H1 (cell line): ENCODE results near the gene ATP6V0A1. TPM values are rescaled to one million over a fixed set of nuclear protein-coding genes. Genes with fewer than 3 reads are reported as not detected.
A peak's percentile ranks its signal among the peaks of the same experiment; 100 is the strongest.

Experiments used
- ASH2L ChIP-seq: fragments of 200-600, 300-600 bp; sonication (generic); IDR thresholded peaks from one replicate; pipeline ENCODE4 v1.7.1; 2017; ENCODE audit warnings: low read length
- CHD1 ChIP-seq: IDR thresholded peaks from 2 replicates; pipeline ENCODE4 v1.6.1; 2012; ENCODE audit warnings: low read depth, low read length, improper control_type of control experiment
- MAFK ChIP-seq: IDR thresholded peaks from 2 replicates; pipeline ENCODE4 v1.6.1; 2012; ENCODE audit warnings: low read depth, mild to moderate bottlenecking, improper control_type of control experiment, low read length
- NANOG ChIP-seq: IDR thresholded peaks from 2 replicates; pipeline ENCODE4 v1.6.1; 2011; ENCODE audit warnings: low read length, low read depth, mild to moderate bottlenecking, inconsistent platforms; ENCODE audit not compliant: insufficient read depth, poor library complexity, severe bottlenecking
- NRF1 ChIP-seq: IDR thresholded peaks from 2 replicates; pipeline ENCODE4 v1.6.1; 2011; ENCODE audit warnings: mild to moderate bottlenecking, low read depth, low read length, improper control_type of control experiment
- PHF8 ChIP-seq: fragments of 200-600 bp; sonication (generic); conservative IDR thresholded peaks from 2 replicates; pipeline ENCODE4 v1.7.1; 2012; ENCODE audit warnings: low read depth, mild to moderate bottlenecking, inconsistent platforms, low read length, moderate library complexity
- POLR2AphosphoS5 ChIP-seq: IDR thresholded peaks from 2 replicates; pipeline ENCODE4 v1.6.1; 2011; ENCODE audit warnings: low read depth, low read length
- RAD21 ChIP-seq, 2 experiments: IDR thresholded peaks in 1 of 2; conservative IDR thresholded peaks in 1 of 2; 2 replicates each; pipeline ENCODE4 v1.6.1; 2011; ENCODE audit warnings: low read depth in 2 of 2, low read length in 2 of 2, improper control_type of control experiment in 1 of 2, inconsistent platforms in 1 of 2, mild to moderate bottlenecking in 1 of 2, moderate library complexity in 1 of 2
- RBBP5 ChIP-seq: IDR thresholded peaks from 2 replicates; pipeline ENCODE4 v1.7.1; 2012; ENCODE audit warnings: low read depth, mild to moderate bottlenecking, inconsistent platforms, low read length, moderate library complexity, borderline replicate concordance
- SIN3A ChIP-seq, 2 experiments: IDR thresholded peaks in 1 of 2; conservative IDR thresholded peaks in 1 of 2; 2 replicates each; pipeline ENCODE4 v1.6.1; 2011 to 2012; ENCODE audit warnings: low read length in 2 of 2, improper control_type of control experiment in 1 of 2, low read depth in 1 of 2, mild to moderate bottlenecking in 1 of 2
- SUZ12 ChIP-seq: fragments of 200-600 bp; sonication (generic); IDR thresholded peaks from 2 replicates; pipeline ENCODE4 v1.6.1; 2012; ENCODE audit warnings: mild to moderate bottlenecking, inconsistent platforms, low read length, moderate library complexity, mixed read lengths
- TAF1 ChIP-seq: IDR thresholded peaks from 2 replicates; pipeline ENCODE4 v1.6.1; 2011; ENCODE audit warnings: mild to moderate bottlenecking, low read depth, low read length
- polyA plus RNA-seq, 7 experiments: library from polyadenylated mRNA; depleted of rRNA in 3 of 7; stranded (reverse) in 5 of 7; unstranded in 2 of 7; fragments of >200 nt in 5 of 7; fragments of 200-250 nt in 2 of 7; gene quantifications; 1 replicate in 5 of 7; 2 replicates in 1 of 7; 4 replicates in 1 of 7; pipeline versions ENCODE4 v1.2.1 to v1.2.3, GENCODE V29; 2011 to 2013; ENCODE audit warnings: missing spikeins in 2 of 7, mixed read lengths in 2 of 7
- total RNA-seq: library from RNA; stranded (reverse); fragmentation: NEBNext Ultra II Directional; extraction: Animal tissue kit (Norgen Biotek cat#: 25700); gene quantifications from 2 replicates; pipeline ENCODE4 v1.2.1, GENCODE V29; 2021
- TF ChIP-seq, protein P1 (sequence below): IDR thresholded peaks from 2 replicates; pipeline ENCODE4 v1.6.1; 2011; ENCODE audit warnings: low read length, improper control_type of control experiment
- TF ChIP-seq, protein P2 (sequence below): IDR thresholded peaks from 2 replicates; pipeline ENCODE4 v1.6.1; 2012; ENCODE audit warnings: low read length, inconsistent platforms

Gene ATP6V0A1
- total and polyA plus RNA-seq, 2 of the 8 experiments (the other 6 are each of a cell fraction or from before 2014, with no cell fraction given), result 55.3 to 63.4 TPM

DNA sequence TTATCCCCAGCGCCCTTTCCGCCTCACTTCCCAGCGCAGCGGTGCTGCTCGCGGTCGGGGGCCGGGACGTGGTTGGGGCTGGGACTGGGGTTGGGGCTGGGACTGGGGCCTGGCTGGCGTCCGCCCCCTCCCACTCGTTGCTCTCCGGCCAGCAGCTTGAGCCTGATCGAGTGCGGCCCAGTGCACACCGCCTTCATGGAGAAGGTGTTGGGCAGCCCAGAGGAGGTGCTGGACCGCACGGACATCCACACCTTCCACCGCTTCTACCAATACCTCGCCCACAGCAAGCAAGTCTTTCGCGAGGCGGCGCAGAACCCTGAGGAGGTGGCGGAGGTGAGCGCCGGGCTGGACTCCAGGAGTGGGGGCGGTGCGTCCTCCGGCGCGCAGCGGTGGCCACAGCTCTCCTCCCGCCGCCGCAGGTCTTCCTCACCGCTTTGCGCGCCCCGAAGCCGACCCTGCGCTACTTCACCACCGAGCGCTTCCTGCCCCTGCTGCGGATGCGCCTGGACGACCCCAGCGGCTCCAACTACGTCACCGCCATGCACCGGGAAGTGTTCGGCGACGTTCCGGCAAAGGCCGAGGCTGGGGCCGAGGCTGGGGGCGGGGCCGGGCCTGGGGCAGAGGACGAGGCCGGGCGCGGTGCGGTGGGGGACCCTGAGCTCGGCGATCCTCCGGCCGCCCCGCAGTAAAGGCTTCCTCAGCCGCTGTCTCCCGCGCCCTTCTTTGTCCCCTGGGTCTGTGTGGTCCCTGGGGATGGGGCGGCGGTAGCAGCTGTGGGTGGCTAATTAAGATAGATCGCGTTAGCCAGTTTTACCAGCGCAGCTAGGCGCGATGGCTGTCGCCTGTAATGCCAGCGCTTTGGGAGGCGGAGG is 95.8 kb downstream of the ATP6V0A1 start (continued):
- TF ChIP-seq, protein P1, sequence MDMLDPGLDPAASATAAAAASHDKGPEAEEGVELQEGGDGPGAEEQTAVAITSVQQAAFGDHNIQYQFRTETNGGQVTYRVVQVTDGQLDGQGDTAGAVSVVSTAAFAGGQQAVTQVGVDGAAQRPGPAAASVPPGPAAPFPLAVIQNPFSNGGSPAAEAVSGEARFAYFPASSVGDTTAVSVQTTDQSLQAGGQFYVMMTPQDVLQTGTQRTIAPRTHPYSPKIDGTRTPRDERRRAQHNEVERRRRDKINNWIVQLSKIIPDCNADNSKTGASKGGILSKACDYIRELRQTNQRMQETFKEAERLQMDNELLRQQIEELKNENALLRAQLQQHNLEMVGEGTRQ, result no peak
- TF ChIP-seq PHF8, result peak; percentile 68; the same call in 1 of the 2 replicates
- TF ChIP-seq RAD21 (IDR thresholded peaks at IDR 0.05 in 1 of 2, conservative IDR thresholded peaks at IDR 0.05 in 1 of 2; ENCODE audit: low read depth in 2 of 2, low read length in 2 of 2), result no peak
- no peak for TF ChIP-seq MAFK
- peak; percentile 18; the same call in 1 of the 2 replicates for TF ChIP-seq NRF1
- no peak for TF ChIP-seq NANOG
- peak; percentile 93 for TF ChIP-seq RBBP5
- no peak for TF ChIP-seq CHD1
- TF ChIP-seq, protein P2, sequence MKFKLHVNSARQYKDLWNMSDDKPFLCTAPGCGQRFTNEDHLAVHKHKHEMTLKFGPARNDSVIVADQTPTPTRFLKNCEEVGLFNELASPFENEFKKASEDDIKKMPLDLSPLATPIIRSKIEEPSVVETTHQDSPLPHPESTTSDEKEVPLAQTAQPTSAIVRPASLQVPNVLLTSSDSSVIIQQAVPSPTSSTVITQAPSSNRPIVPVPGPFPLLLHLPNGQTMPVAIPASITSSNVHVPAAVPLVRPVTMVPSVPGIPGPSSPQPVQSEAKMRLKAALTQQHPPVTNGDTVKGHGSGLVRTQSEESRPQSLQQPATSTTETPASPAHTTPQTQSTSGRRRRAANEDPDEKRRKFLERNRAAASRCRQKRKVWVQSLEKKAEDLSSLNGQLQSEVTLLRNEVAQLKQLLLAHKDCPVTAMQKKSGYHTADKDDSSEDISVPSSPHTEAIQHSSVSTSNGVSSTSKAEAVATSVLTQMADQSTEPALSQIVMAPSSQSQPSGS, result no peak
- no peak for TF ChIP-seq SUZ12
- peak in 1 of 2 experiments; percentile 67; a peak in 1 of 4 replicates for TF ChIP-seq SIN3A (conservative IDR thresholded peaks at IDR 0.05 in 1 of 2, IDR thresholded peaks at IDR 0.05 in 1 of 2; ENCODE audit: low read depth in 1 of 2, low read length in 2 of 2)
- peak; percentile 79 for TF ChIP-seq ASH2L
- peak; percentile 29; the same call in 1 of the 2 replicates for TF ChIP-seq POLR2AphosphoS5
- peak; percentile 71 for TF ChIP-seq TAF1
